NCI-H2107 treated with DMSO at 0.1 percent for 48 hours (cell line): ENCODE data around the gene TERC.
"Not testable (repeated sequence)": the region's sequence is repeated elsewhere in the genome, so short reads cannot be mapped to it uniquely, and the experiment has no call there.

ENCODE experiments used
- DNase-seq: peaks from one replicate; lab custom pipeline; 2025; ENCODE audit not compliant: unreplicated experiment; lab: John Stamatoyannopoulos, UW

TERC gene

DNA sequence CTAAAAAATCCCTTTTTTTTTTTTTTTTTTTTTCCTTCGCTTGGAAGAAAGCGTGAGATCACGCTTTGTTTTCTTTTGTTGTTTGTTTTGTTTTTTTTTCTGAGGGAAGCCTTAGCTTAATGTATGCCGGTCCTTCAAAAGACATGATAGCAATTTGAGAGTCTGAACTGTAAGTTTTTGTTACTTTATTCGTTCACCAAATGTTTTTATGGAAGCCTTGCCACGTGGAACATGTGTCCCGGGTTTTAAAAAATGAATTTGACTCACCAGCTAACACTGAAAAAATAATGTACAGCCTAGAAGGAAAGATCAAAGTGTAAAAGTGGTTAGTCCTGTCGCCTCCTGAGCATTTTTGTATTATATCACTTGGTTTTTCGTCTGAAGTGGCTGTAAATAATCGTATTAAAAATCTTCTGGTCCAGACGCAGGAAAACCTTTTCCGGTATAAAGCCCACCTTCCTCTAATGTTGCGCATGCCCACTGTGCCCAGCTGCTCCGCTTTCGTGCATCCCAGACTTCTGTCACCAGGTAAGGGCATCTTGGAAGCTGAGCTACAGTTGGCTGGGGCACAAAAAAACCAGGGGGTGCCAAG lies 7.5 kb upstream of the TERC start:
- peak; percentile 98 for DNase-seq

DNA sequence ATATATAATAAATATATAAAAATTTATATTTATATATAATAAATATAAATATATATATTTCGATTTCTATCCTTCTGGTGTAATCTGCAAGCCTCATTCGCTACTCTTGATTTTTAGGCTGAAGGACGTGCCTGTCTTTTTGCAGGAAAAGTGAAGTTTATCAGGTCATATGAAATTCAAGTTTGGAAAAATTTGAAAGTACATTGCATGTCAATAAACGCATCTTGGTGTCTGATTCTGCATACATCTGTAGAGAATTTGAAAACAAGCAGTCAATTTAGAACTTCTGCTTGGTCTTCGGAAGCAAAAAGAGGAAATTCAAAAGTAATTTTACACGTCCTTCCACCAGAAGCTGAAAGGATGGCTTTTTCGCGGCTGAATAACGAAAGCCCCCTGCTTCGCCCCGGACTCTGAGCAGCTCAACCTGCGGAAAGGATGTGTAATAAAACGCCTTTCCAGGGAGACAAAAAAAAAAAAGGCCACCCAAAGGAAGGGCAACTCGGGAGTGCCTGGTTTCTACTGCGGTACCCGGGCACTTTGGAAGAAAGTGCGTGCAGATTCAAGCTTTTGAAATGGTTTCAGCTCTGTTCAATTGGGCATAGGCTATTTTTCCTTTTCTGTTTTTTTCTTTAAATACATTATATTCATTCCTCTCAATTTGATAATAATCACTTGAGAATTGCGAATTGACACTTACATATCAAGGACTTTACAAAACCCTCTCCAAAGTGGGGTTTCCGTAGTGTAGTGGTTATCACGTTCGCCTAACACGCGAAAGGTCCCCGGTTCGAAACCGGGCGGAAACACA lies 6.8 kb upstream of the TERC start:
- DNase-seq = peak; percentile 94

DNA sequence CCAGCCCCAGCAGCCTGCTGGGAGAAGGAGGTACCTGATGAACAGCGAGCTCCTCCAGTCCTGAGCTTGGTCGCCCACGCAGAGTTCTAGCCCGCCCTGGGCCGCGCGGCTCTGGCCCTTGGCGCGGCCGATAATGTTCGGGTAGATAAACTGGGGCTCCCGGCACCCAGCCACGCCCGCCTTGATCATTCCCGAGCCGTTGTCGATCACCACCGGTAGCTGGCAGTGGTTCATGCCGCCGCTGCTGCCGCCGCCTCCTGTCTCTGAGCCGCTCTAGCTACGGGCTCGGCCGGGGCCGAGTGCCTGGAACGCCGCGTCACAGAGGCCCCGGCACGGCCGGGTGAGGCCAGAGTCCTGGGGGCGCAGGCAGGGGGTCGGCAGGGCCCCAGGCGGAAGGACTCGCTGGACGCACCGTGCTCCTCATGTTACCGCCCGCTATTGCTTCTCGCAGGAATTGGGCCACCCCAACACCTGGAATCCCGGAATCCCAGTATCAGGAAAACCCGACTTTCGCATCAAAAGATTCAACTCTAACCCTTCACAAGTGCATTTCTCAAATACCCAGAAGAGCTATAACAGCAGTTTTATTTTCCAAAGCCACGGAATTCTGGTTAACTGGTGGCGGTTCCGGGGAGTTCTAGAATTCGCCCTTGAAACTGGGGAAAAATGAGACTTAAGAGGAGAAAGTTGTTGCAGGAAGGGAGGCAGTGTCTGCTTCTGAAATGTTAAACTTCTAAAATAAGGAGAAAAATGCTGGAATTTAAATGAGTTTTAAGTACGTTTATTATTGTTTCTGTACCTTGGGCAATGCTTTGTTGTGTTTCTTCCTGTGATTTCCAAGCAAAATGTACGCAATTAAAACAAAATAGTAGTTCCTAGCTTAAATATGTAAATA lies 4.7 kb upstream of the TERC start, which contains the start of gene ACTRT3:
TSS of gene ACTRT3 (minus strand) at position 275 of the 895 bp plus-strand sequence. CDS start at position 234, 41 bp downstream.
- peak; percentile 64 for DNase-seq

- peak; percentile 26 for DNase-seq
These were observed 463 bp downstream of the TERC start for GRCh38 chr3:169764312-169764881.

- DNase-seq = no peak
These were observed 4.4 kb downstream of the TERC start for GRCh38 chr3:169760479-169760878.

DNA sequence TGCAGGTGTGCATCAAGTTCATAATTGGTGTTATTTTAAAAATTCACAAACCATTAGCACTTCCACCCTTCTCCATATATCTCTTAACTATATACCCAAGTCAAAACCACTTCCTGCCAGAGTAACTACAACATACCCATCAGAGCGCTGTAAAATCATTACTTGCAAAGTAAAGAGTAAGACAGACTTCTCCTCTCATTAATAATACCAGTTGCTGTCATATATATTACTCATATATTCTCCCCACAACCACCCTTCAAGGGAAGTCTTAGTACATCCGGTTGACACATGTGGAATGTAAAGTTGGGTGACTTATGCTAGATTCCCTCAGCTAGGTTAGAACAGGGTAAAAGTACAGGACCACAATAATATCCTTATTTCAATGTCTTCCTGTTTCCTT lies 5.6 kb downstream of the TERC start:
- DNase-seq = no peak

DNA sequence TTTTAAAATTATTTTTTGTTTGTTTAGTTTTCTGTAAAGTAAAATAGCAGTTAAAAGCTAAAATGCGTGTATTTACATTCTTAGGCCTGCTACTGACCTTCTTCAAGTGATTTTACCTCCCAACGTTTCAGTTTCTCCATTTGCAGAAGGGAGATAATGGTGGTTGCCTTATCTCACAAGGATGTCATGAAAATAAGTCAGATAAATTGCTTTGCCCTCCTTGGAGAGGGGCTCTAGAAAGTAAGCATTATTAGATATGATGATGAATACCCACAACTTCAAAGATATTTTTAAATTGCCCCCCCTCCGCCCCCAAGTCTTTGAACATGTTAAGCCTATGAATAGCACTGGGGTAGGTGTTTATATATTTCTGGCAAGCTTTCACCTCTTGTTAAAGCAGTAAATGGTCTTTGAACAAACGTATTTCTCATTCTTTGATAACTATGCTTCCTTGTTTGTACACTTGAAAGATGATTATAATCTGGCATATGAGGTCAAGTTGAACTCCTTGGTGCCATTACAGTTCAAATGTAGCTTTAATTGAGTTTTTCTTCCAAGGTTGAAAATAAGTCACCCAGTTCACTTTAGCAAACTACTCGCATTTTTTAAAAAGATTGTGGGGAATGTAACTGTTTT lies 6.4 kb downstream of the TERC start:
- DNase-seq = no peak

GRCh38 chr3:169755488-169755887 lies 9.4 kb downstream of the TERC start:
- no peak for DNase-seq

GRCh38 chr3:169754711-169755110 lies 10.1 kb downstream of the TERC start:
- no peak for DNase-seq

- DNase-seq = no peak
These were observed 13.0 kb downstream of the TERC start for GRCh38 chr3:169751875-169752274.

DNA sequence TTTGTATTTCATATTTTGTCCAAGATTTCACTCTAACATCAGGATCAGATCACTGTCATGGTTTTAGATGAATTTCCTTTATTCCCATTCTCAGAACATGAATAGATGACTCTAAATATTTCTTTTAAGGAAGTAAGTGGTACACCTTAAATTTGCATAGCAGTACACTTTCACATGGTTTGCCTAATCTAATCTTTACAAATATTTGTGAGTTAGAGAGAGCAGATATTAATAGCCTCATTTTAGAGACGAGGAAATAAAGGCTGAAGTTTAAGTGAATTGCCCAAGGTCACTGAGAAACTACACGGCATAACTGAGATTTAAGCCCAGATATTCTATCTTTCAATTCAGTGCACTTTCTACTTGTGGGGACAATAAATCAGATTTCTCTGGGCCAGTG lies 14.2 kb downstream of the TERC start:
- DNase-seq = no peak

DNA sequence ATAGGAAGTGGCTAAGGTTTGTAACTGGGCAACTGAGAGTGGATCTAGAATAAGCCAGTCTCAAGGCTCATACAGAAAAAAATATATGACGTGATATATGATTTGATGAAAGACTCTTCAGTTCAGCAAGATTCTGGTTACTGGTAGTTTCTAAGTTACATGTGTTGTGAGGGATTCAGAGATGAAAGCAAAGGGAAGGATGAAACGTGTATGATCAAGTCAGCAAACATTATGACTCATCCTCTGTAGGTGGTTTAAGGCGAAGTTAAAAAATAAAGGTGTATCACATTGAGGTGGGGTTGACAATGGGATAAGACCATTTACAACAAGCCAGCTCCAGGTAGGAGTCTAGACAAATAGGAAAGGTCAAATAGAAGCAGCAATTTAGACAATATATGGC lies 16.2 kb downstream of the TERC start:
- DNase-seq = no peak

DNA sequence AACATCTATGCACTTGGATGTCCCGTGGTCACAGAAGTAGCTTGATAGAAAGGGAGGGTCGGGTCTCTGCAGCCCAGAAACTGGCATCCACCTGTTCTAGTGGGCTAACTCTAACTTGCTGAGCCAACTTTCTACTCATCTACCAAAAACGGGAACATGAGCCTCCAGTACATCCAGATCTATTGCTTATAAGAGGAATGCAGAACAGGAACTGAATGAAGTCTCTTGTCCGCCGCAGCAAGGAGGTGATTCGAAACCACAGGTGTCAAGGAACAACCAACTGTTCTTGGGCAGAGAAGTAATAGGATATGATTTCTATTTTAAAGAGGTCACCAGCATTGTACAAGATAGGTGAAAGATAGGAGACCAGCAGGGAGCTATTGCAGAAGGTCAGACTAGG lies 17.9 kb downstream of the TERC start:
- no peak for DNase-seq

DNA sequence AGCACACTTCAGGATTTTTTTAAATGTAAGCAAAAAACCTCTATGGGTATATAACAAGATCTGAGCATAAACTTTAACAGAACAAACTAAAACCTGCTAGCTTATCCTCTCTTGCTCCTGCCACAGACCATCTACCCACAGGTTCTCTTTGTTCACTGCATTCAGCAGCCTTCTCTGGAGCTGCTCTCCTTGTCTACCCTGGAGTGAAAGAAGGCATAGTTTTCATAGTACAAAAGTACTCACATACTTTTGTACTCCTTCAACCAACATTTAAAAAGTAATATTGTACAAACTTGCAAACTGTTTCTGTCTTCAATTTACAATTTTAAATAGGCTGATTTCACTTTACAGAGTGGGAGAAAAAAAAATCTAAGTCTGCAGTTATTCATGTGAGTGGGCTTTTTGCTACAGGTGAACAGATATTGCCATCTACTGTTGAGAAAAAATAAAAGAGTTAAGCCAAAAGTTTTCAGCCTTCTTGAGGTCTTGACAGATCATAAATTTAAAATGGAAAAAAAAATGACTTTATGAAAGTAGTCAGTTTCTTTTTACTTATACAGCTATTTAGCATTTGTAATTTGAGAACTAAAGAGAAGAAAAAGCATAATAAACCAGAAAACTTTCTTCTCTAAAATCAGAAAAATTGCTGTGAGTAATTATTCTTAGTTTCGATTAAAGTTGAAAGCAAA lies 20.4 kb downstream of the TERC start:
- DNase-seq = peak; percentile 80

GRCh38 chr3:169739067-169739466 lies 25.8 kb downstream of the TERC start:
- DNase-seq = no peak

- DNase-seq = not testable (repeated sequence)
These were observed 33.0 kb downstream of the TERC start for GRCh38 chr3:169731857-169732256.

DNA sequence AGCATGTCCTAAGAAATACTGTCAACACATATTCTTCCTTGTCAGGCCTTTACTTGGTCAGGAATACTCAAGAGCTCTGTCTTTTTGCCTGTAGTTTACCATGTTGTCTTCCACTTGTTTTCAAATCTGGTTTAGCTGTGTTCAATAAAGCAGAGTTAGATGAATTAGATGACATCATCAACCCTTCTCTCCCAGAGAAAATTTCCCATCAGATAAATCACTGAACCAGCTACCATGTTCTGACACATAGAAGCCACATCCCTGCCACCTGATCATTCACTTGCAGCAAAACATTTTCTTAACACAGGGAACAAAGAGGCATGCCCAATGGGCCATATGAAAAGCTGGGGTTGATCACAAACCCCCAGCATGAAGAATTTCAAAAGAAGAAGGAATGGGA lies 42.1 kb downstream of the TERC start:
- no peak for DNase-seq

DNA sequence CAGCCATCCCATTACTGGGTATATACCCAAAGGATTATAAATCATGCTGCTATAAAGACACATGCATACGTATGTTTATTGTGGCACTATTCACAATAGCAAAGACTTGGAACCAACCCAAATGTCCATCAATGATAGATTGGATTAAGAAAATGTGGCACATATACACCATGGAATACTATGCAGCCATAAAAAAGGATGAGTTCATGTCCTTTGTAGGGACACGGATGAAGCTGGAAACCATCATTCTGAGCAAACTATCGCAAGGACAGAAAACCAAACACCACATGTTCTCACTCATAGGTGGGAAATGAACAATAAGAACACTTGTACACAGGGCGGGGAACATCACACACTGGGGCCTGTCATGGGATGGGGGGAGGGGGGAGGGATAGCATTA lies 46.4 kb downstream of the TERC start:
- not testable (repeated sequence) for DNase-seq
